IPS-18a (cell line): Measurements from ENCODE around the gene SPRED2.
"Not testable (repeated sequence)": the region's sequence is repeated elsewhere in the genome, so short reads cannot be mapped to it uniquely, and the experiment has no call there.

ENCODE experiments used
- H3K27ac ChIP-seq: one replicate; pipeline ENCODE4 v1.5.1; 2013; ENCODE audit warnings: low read length
- H3K27me3 ChIP-seq: one replicate; pipeline ENCODE4 v1.6.1; 2013; ENCODE audit warnings: mild to moderate bottlenecking, low read length; ENCODE audit not compliant: control insufficient read depth, insufficient read depth
- H3K36me3 ChIP-seq: one replicate; pipeline ENCODE4 v1.6.1; 2013; ENCODE audit warnings: low read depth, low read length; ENCODE audit not compliant: control insufficient read depth
- H3K4me1 ChIP-seq: one replicate; pipeline ENCODE4 v1.6.1; 2013; ENCODE audit warnings: low read depth, low read length; ENCODE audit not compliant: control insufficient read depth
- H3K4me3 ChIP-seq: one replicate; pipeline ENCODE4 v1.5.1; 2013; ENCODE audit warnings: low read length
- H3K9ac ChIP-seq: one replicate; pipeline ENCODE4 v1.6.1; 2013; ENCODE audit warnings: mild to moderate bottlenecking, low read length, moderate library complexity
- H3K9me3 ChIP-seq: one replicate; pipeline ENCODE4 v1.6.1; 2013; ENCODE audit warnings: low read depth, low read length; ENCODE audit not compliant: control insufficient read depth

Gene SPRED2

DNA sequence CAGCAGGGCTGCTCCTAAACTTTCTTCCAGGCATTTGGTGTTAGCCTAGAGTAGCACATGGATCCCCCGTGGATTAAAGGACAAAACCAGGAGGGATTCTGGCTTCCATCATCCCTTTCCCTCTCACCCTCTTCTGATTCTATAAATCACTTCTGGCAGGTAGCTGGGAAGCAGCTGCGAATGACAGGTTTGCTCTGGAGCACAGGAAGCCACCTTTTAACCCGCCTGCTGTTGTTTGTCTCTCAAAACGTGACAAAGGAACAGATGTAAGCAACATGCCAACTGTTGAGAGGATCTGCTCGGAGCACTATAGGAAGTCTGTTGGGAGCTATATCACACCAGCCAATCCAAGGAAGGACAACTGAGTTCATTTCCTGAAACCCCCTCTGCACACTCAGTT lies 102.9 kb downstream of the SPRED2 start:
- no peak overlapping the region for H3K27ac ChIP-seq
- H3K4me3 ChIP-seq: no peak overlapping the region
- no peaks in the 10 kb centered on the region for H3K36me3 ChIP-seq

GRCh38 chr2:65326276-65326675 lies 106.1 kb downstream of the SPRED2 start:
- H3K4me1 ChIP-seq: no peaks in the 10 kb centered on the region
- H3K9me3 ChIP-seq: no peaks in the 10 kb centered on the region
- no peaks in the 10 kb centered on the region for H3K36me3 ChIP-seq
- no peak overlapping the region for H3K27ac ChIP-seq
- no peak overlapping the region for H3K9ac ChIP-seq
- no peaks in the 10 kb centered on the region for H3K27me3 ChIP-seq
- H3K4me3 ChIP-seq: no peak overlapping the region

More for the DNA sequence above, 102.9 kb downstream of the SPRED2 start:
- Histone ChIP-seq H3K4me1 (no peaks in the 10 kb centered on the region), H3K9ac (no peak overlapping the region), H3K9me3 (no peaks in the 10 kb centered on the region), H3K27me3 (no peaks in the 10 kb centered on the region)

- Histone ChIP-seq H3K27me3 (no peaks in the 10 kb centered on the region), H3K36me3 (no peaks in the 10 kb centered on the region), H3K4me1 (no peaks in the 10 kb centered on the region), H3K4me3 (no peak overlapping the region), H3K9me3 (no peaks in the 10 kb centered on the region), H3K27ac (no peak overlapping the region), H3K9ac (no peak overlapping the region)
Observed at GRCh38 chr2:65325066-65325465, 107.3 kb downstream of the SPRED2 start.

- Histone ChIP-seq H3K9me3 (no peaks in the 10 kb centered on the region), H3K36me3 (no peaks in the 10 kb centered on the region), H3K9ac (no peak overlapping the region), H3K27me3 (no peaks in the 10 kb centered on the region), H3K27ac (no peak overlapping the region), H3K4me3 (no peak overlapping the region), H3K4me1 (no peaks in the 10 kb centered on the region)
Observed at GRCh38 chr2:65320946-65321345, 111.5 kb downstream of the SPRED2 start.

- Histone ChIP-seq H3K4me1 (no peaks in the 10 kb centered on the region), H3K9me3 (no peaks in the 10 kb centered on the region), H3K4me3 (no peak overlapping the region), H3K27ac (no peak overlapping the region), H3K9ac (no peak overlapping the region), H3K36me3 (no peaks in the 10 kb centered on the region), H3K27me3 (no peaks in the 10 kb centered on the region)
Observed at GRCh38 chr2:65320042-65320725, 112.2 kb downstream of the SPRED2 start.

GRCh38 chr2:65319674-65320041 lies 112.7 kb downstream of the SPRED2 start:
- Histone ChIP-seq H3K9ac (no peak overlapping the region), H3K4me1 (no peaks in the 10 kb centered on the region), H3K27me3 (no peaks in the 10 kb centered on the region), H3K36me3 (no peaks in the 10 kb centered on the region), H3K4me3 (no peak overlapping the region), H3K27ac (no peak overlapping the region), H3K9me3 (no peaks in the 10 kb centered on the region)

DNA sequence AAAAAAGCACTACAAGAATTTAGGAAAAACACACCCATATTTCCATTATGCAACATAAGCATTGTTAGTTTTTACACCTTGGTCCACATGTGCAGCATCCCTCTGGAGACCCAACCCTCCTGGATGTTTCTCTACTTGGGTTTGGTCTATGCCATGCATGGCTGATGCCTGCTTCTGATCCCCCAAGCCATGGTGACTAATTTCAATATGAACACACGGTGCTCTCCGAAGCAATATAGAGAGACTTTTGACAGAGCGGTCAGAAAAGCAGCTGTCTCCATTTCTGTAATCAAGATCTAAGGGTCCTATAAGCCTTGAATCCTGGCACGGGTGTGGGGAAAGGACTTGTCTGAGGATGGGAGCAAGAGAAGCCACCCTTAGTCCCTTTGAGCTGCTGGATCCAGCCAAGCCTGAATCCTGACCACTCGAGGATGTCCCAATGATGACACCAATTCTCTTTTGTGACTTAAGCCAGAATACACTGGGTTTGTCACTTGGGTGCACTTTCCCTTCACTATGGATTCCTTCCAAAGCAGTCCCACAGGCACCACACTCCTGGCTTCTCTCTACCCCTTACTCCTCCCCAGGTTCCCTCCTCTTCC lies 113.2 kb downstream of the SPRED2 start:
- Histone ChIP-seq H3K27ac (no peak overlapping the region), H3K9ac (no peak overlapping the region), H3K36me3 (no peaks in the 10 kb centered on the region), H3K9me3 (no peaks in the 10 kb centered on the region), H3K27me3 (no peaks in the 10 kb centered on the region), H3K4me3 (no peak overlapping the region), H3K4me1 (no peaks in the 10 kb centered on the region)

DNA sequence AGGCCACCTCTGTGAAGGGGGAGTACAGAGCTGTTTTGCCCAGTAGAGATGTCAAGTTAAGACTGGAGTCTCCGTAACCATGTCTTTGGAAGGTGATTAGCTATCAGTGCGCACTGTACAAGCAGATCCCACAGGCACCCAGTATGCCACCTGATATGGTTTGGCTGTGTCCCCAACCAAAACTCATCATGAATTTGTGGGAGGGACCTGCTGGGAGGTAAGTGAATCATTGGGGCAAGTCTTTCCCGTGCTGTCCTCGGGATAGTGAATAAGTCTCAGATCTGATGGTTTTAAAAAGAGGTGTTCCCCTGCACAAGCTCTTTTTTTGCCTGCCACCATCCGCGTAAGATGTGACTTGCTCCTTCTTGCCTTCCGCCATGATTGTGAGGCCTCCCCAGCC lies 114.6 kb downstream of the SPRED2 start:
- H3K9me3 ChIP-seq: no peaks in the 10 kb centered on the region
- H3K4me1 ChIP-seq: no peaks in the 10 kb centered on the region
- no peak overlapping the region for H3K9ac ChIP-seq
- peaks cover 10% of the 10 kb centered on the region for H3K36me3 ChIP-seq
- no peak overlapping the region for H3K4me3 ChIP-seq
- no peaks in the 10 kb centered on the region for H3K27me3 ChIP-seq
- H3K27ac ChIP-seq: no peak overlapping the region

- not testable (repeated sequence) for H3K27me3 ChIP-seq, H3K9ac ChIP-seq, H3K27ac ChIP-seq, H3K4me3 ChIP-seq, H3K9me3 ChIP-seq, H3K4me1 ChIP-seq
- H3K36me3 ChIP-seq: peaks cover 15% of the 10 kb centered on the region
Observed at GRCh38 chr2:65317351-65317750, 115.0 kb downstream of the SPRED2 start.

DNA sequence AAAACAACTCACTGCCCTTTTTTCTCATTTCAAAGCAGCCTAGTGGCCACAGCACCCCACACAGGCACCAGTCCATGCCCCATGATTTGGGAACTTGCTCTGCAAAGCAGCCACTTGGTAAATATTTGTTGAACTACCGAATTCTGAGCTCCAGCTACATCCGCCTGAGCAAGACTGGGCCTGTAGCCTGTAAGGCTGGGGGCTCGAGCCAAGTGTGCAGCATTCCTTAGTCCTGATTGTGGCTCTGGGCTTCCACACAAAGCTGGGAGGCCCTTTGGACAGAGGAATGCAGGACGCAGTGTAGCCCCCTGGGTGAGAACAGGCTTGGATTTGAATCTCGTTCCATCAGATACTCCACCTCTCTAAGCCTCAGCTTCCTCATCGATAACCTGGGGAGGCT lies 116.3 kb downstream of the SPRED2 start:
- Histone ChIP-seq H3K9ac (no peak overlapping the region), H3K36me3 (peaks cover 15% of the 10 kb centered on the region), H3K4me3 (no peak overlapping the region), H3K9me3 (no peaks in the 10 kb centered on the region), H3K27ac (no peak overlapping the region), H3K4me1 (no peaks in the 10 kb centered on the region), H3K27me3 (no peaks in the 10 kb centered on the region)

DNA sequence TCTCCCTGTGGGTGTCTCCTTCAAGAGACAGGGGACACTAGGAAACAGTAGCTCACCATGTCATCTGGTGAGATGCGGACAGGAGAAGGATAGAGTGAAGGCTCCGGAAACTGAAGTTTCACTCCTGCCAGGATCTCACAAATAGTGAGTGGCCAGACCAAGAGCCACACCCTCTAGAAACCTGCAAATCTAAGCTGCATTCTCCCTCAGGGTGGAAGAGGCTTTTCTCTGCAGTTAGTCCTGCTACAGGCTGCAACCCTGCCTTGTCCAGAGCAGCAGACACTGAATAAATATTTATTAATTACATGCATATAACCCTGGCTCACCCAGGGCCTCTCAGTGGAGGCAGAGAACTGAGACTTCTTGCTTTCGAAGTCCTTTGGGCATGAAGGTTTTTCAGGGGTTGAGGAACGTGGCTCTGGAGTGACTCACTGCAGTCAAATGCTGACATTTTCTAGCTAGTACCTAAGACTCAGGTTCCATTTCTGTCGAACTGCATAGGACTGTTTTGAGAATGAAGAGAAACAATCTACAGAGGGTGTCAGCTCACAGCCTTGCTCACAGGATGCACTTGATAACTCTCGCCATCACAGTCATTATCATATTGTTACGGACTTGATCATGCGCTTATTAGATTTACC lies 117.5 kb downstream of the SPRED2 start:
- peaks cover 15% of the 10 kb centered on the region for H3K36me3 ChIP-seq
- no peak overlapping the region for H3K27ac ChIP-seq
- H3K9ac ChIP-seq: no peak overlapping the region
- H3K4me1 ChIP-seq: no peaks in the 10 kb centered on the region
- no peak overlapping the region for H3K4me3 ChIP-seq
- H3K9me3 ChIP-seq: no peaks in the 10 kb centered on the region
- no peaks in the 10 kb centered on the region for H3K27me3 ChIP-seq

DNA sequence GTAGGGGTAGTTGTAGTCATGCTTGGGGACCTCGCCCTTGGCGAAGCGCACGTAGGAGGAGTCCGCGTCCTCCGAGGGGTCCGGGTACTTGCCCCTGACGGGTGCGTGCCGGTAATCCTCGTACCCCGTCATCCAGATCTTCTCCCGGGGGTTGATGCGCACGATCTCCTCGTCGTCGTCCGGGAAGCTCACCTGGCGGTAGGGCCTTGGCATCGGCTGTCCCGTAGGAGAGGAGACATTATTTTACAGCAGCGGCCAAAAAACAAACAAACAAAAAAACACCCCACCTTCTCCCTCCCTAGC lies 118.5 kb downstream of the SPRED2 start:
- no peak overlapping the region for H3K4me3 ChIP-seq
- H3K27me3 ChIP-seq: no peaks in the 10 kb centered on the region
- H3K36me3 ChIP-seq: peaks cover 15% of the 10 kb centered on the region
- H3K9ac ChIP-seq: no peak overlapping the region
- no peaks in the 10 kb centered on the region for H3K9me3 ChIP-seq
- H3K27ac ChIP-seq: no peak overlapping the region
- H3K4me1 ChIP-seq: no peaks in the 10 kb centered on the region
